NCI-H187 treated with DMSO at 0.1 percent for 48 hours (cell line): ENCODE data around the gene TBL3.
A peak's percentile ranks its signal among the peaks of the same experiment; 100 is the strongest.
"Not testable (repeated sequence)": the region's sequence is repeated elsewhere in the genome, so short reads cannot be mapped to it uniquely, and the experiment has no call there.

ENCODE experiments used
- DNase-seq: peaks from one replicate; lab custom pipeline; 2025; lab: John Stamatoyannopoulos, UW

TBL3 gene

DNA sequence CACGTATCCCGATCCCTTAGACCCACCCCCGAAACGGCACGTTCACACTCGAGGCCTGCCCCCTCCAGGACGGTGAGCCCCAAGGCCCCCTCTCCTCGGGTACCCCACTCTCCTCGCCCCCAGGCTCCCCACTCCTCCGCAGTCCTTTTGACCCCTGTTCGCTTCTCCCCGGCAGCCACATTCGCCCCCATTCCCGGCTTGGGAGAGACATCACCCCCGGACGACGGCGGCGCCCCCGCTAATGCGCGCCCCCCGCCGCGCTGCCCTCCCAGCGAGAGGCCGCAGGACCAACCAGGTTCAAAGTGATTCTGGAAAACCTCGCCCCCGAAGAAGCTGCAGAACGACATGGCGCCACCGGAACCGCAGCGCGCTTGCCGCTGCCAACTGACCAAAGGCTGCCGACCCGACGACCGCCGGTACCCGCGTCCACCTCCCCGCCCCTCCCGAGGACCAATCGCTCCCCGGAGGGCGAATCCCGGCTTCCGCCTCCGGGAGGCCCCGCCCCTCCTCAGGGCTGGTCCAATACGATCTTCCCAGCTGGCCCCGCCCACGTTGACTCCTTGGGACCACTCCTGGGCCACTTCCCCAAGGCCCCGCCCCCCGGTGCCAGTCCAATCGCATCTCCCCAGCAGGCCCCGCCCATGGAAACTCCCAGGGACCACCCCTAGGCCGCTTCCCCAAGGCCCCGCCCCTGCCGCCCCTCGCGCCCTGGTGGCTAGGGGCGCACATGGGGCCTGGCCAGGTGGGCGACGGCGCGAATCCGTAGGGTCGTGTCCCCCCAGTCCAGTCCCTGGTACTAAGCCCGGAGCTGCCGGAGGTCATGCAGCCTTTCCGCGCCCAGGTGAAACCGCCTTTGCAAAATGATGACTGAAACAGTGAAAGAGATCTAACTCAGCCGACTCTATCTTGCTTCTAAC, 28.8 kb upstream of the TBL3 start, which contains the start of gene MSRB1:
Gene MSRB1, minus strand, starts transcription at position 390 of the 917 bp plus-strand sequence. Its CDS starts 43 bp downstream, at position 347.
- DNase-seq, result peak; percentile 99

DNA sequence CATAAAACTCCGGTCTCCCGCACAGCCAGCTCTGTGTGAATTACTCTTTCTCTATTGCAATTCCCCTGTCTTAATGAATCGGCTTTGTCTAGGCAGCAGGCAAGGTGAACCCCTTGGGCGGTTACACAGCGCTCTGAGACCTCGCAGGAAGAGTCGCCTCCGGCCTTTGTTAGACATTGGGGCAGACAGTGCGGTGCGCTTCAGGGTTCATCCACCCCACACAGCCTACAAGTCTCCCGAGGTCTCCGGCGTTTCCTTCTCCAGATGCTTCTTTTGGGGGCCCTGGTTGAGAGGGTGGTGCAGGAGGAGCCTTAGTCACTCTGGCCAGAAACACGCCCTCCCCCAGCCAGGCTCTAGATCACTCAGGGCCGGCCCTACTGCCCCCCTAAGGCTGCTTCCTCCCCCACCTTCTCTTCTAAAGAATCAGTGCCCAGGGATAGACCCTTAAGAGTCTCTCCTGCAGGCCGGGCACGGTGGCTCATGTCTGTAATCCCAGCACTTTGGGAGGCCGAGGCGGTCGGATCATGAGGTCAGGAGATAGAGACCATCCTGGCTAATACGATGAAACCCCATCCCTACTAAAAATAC, 27.1 kb upstream of the TBL3 start:
- no peak for DNase-seq

DNA sequence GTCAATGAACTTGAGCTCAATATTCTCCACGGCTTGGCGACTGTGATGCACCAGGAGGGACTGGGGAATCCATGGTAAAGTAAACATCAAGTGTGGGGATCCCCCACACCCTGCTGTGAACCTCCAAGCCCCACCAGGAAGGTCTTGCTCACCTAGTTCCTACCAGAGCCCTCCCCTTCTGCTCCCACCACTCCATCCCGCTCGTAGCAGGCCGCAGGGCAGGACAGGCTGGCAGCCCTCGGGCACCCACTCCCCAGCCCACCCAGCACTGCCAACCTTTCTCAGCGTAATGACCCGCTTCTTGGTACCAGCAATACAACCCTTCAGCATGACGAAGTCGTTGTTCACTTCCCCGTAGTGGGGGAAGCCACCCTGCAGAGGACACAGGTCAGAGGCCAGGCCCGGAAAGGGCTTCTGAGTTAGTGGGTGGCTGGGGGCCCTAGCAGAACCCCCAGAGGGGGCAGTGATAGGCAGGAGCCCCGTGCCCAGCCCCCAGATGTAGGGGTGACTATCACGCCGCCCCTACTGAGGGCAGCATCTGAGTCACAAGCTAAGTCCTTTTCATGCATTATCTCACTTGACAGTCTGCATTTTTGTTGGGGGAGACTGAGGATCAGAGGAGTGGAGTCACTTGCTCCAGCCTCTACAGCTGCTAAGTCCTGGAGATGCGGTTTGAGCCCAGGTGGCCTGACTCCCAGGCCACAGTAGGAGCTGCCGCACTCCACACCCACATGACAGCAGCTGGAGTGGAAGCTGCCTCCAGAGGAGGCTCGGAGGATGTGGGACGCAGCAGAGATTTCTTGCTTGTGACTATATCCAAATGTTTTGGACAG, 26.1 kb upstream of the TBL3 start:
- no peak for DNase-seq

DNA sequence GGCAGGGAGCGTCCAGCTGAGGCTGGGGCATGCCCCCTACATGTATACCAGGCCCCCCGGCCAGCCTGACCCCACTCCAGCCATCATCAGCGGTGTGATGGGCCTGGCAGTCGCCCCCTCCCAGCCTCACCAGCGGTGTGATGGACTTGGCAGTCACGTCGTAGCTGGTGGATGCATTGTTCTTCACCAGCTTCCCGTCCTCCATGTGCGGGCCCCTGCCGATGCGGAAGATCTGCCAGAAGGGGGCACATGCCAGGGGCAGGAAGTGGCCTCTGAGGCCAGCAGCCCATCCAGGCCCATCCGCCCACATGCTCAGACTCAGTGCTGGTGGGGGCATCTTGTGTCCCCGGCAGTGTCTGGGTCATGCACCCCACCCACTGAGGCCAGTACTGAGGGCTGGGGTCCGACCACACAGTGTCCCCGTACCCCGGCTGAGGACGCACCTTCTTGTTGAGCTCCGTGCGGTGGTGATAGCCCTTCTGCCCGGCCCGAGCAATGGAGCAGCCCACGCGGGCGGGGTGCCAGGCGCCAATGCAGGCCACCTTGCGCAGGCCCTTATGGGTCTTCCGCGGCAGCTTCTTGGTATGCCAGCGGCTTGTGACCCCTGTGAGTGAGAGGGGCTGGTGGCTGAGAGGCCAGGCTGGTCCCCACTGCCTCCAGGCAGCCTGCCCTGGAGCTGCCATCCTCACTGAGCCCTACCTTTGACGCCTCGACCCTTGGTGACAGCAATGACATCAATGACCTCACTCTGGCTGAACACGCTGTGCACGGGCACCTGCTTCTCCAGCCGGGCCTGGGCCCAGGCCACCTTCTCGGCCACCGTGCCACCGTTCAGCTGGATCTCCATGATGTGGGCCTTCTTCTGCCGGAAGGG, 25.1 kb upstream of the TBL3 start:
- DNase-seq, result no peak

DNA sequence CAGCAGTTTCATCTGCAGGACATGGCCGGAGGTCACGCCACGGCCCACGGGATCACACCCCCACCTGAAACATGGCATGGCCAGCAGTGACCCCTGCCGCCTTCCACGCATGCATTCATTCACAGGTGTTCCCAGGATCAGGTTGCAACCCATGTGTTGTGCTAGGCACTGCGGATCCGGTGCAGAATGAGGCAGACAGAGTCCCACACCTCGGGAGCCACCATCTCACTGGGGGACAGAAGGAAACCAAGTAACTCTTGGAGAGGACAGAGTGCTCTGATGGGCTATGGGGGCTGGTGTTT, 24.5 kb upstream of the TBL3 start:
- DNase-seq, result no peak

DNA sequence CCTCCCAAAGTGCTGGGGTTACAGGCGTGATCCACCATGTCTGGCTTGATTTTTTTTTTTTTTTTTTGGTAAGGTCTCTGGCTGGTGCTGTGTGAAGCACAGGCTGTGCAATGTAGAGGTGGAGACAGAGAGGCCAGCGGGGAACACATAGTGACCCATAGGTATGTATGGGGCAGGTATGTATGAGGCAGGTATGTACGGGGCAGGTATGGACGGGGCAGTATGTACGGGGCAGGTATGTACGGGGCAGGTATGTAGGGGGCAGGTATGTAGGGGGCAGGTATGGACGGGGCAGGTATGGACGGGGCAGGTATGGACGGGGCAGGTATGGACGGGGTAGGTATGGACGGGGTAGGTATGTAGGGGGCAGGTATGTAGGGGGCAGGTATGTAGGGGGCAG, 22.3 kb upstream of the TBL3 start:
- no peak for DNase-seq

DNA sequence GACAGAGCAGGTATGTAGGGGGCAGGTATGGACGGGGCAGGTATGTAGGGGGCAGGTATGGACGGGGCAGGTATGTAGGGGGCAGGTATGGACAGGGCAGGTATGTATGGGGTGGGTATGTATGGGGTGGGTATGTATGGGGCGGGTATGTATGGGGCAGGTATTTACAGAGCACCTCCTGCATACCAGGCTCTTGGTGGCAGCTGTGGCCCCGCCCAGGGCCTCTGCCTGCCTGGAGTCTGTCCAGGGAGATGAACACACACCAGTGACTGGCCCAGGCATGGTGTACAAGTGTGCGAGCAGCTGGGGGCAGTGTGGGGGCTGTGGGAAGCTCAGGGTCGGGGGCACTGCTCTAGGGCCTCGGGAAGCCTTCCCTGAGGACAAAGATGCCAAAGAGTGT, 21.8 kb upstream of the TBL3 start:
- no peak for DNase-seq

DNA sequence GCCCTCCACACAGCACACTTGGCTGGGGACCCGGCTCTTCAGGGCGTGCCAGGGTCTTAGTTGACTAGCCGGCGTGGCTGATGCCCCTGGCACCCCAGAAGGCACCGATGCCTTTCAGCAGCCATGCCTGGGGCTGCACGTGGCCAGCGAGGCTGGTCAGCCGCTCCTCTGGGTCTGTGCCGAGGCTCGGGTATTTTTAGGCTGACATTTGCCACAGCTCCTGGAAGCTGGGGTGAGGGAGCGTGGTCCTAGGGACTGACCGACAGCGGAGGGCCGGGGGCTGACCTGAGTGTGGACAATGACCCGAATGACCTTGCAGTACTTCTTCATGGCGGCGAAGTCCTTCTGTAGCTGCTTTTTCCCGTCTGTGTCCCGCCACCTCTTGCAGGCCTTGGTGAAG, 21.3 kb upstream of the TBL3 start:
- no peak for DNase-seq

DNA sequence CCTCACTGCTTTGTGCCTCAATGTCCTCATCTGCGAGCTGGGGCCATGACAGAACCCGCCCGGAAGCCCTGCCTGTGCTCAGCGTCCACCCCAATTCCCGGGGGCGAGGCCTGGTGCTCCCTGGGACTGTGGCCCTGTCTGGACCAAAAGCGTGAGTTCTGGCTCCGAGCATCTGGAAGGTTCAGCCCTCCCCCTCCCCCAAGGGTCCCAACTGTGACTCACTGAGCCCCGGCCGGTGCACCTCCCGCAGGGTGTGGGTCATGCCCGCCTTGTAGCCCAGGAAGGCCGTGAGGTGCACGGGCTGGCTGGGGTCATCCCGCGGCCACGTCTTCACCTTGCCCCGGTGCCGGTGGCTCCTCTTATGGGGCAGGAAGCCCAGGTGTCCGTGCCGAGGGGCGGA, 18.1 kb upstream of the TBL3 start:
- DNase-seq, result no peak

DNA sequence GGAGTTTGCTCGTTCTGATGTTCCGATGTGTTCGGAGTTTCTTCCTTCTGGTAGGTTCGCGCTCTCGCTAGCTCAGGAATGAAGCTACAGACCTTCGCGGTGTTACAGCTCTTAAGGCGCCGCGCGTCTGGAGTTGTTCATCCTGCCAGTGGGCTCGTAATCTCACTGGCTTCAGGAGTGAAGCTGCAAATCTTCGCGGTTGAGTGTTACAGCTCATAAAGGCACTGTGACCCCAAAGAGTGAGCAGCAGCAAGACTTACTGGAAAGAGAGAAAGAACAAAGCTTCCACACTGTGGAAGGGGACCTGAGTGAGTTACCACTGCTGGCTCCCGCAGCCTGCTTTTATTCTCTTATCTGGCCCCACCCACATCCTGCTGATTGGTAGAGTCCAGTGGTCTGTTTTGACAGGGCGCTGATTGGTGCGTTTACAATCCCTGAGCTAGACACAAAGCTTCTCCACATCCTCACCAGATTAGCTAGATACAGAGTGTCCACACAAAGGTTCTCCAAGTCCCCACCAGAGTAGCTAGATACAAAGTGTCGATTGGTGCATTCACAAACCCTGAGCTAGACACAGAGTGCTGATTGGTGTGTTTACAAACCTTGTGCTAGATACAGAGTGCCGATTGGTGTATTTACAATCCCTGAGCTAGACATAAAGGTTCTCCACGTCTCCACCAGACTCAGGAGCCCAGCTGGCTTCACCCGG, 14.3 kb upstream of the TBL3 start:
- not testable (repeated sequence) for DNase-seq

DNA sequence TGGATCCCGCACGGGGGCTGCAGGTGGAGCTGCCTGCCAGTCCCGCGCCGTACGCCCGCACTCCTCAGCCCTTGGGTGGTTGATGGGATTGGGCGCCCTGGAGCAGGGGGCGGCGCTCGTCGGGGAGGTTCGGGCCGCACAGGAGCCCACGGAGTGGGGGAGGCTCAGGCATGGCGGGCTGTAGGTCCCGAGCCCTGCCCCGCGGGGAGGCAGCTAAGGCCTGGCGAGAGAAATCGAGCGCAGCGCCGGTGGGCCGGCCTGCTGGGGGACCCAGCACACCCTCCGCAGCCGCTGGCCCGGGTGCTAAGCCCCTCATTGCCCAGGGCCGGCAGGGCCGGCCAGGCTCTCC, 13.7 kb upstream of the TBL3 start:
- DNase-seq, result not testable (repeated sequence)

DNA sequence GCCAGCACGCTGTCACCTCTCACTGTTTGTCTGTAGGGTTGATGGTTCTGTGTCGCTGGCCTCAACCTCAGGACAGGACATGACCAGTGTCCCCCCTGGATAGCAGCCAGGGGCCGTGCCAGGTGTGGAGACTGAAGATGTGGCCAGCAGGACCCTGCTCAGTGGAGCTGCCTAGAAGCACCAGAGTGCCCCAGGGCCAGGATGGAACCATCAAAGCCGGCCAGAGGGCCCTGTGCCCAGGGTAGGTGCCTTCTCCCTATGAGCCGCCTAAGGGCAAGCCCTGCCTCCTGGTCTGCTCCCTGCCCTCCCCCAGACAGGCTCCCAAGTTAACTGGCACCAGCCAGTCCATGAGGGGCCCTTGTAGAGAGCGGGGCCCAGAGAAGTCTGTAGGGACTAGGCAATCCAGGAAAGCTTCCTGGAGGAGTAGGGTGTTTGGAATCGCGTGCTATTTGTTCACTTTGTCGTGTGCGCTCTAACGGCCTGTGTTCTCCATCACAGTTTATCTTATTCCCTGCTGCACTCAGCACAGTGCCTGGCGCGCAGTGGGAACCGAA, 13.1 kb upstream of the TBL3 start:
- DNase-seq, result no peak

DNA sequence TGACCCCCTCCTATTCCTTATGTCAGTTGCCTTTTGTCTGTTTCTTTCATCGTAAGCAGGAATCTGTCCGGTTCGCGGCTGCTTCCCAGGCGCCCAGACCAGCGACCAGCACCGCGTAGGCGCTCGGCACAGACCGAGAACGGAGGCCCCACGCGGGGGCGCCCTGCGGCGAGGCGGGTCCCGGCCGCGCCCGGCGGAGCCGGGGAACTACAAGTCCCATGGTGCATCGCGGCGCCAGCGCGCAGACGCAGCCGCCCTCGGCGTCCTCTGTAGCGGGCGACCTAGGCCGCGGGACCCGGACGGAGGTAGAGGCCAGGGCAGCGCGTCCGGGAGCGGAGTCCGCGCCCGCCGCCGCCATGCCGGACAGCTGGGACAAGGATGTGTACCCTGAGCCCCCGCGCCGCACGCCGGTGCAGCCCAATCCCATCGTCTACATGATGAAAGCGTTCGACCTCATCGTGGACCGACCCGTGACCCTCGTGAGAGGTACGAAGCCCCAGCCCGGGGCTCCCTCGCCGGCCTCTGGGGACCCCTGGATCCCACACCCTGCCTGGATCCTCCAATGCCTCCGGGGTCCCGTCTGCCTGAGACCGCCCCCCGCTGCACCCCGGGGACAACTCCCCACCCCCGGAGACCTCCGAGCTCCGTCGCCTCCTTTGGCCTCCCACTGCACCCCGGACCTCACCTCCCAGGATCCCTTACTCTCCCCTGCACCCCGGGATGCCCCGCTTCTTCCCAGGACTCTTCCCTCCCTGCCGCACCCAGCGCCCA, 12.4 kb upstream of the TBL3 start, which contains the start of gene NDUFB10:
Gene NDUFB10, plus strand, starts transcription at position 270 of the 771 bp plus-strand sequence. Its CDS starts 87 bp downstream, at position 357.
- peak; percentile 37 for DNase-seq

DNA sequence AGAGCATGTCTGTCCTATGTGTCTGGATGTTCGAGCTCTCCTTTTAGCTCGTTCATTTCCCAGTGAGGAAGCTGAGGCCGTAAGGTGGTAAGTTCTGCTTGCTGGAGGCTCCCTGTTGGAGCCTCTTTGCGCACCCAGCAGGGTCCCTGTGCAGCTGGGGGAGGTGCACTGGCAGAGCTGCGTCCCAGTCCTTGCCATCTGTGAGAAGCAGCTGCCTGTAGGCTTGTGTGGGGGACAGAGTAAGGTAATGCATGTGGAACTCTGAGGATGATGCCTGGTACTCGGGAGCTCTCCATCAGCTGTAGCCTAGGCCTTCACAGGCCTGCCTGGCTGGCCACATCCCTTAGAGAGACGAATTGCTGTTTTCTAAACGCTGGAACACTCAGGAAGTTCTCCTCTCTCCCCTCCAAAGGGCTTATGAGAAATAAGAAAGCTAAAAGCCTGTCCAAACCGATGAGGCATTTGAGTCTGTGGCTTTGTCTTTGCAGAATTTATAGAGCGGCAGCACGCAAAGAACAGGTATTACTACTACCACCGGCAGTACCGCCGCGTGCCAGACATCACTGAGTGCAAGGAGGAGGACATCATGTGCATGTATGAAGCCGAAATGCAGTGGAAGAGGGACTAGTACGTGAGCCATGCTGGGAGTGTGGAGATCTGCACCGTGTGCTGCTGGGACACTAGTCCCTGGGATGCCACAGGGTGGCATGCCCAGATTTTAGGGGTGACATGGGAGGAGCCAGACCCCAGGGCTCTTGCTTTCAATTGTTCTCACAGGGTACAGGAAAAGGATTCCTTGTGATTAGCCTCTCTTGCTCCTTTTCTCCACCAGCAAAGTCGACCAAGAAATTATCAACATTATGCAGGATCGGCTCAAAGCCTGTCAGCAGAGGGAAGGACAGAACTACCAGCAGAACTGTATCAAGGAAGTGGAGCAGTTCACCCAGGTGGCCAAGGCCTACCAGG, 10.9 kb upstream of the TBL3 start:
- no peak for DNase-seq

DNA sequence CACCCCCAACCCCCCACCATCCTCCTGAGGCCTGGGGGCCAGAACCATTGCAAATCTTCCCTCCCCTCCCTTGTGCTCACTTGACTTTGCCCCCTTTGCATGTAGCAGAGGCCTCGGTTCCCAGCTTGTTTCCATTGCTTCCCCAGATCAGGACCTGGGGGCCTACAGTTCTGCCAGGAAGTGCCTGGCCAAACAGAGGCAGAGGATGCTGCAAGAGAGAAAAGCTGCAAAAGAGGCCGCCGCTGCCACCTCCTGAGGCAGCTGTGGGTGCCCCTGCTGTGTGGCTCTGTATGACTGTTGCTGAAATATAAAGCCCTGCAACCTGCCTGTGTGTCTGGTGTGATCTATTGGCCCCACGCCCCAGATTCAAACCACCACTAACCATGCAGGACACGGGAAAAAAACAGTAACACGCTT, 10.2 kb upstream of the TBL3 start:
- DNase-seq, result no peak

DNA sequence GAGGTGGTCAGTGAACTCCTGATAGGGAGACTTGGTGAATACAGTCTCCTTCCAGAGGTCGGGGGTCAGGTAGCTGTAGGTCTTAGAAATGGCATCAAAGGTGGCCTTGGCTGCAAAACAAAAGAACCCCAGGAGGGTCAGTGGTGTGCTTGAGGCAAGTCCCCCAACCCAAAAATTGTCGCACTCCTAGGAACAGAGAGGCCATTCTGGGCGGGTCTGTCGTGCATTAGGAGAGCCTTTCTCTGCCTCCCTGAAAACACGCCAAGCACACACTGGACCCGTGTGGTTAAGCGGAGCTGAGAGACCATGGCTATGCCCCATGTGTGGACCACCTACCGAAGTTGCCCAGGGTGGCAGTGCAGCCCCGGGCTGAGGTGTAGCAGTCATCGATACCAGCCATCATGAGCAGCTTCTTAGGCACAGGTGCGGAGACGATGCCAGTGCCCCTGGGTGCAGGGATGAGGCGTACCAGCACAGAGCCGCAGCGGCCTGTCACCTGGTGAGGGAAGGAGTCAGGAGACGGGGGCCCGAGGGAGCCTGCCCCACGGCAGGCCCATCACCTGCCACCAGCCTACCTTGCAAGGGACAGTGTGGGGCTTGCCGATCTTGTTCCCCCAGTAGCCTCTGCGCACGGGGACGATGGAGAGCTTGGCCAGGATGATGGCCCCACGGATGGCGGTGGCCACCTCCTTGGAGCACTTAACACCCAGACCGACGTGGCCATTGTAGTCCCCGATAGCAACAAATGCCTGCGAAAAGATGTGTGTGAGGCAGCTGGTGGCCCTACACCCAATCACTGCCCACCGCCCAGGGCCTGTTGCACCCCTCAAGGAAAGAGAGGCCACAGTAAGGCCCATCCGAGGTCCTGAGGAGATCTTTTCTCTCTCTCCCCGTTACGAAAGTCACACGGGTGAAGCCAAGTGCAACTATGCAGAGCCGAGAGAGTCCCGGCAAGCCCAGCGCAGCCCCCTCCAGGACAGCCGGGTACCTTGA, 9.4 kb upstream of the TBL3 start:
- not testable (repeated sequence) for DNase-seq

DNA sequence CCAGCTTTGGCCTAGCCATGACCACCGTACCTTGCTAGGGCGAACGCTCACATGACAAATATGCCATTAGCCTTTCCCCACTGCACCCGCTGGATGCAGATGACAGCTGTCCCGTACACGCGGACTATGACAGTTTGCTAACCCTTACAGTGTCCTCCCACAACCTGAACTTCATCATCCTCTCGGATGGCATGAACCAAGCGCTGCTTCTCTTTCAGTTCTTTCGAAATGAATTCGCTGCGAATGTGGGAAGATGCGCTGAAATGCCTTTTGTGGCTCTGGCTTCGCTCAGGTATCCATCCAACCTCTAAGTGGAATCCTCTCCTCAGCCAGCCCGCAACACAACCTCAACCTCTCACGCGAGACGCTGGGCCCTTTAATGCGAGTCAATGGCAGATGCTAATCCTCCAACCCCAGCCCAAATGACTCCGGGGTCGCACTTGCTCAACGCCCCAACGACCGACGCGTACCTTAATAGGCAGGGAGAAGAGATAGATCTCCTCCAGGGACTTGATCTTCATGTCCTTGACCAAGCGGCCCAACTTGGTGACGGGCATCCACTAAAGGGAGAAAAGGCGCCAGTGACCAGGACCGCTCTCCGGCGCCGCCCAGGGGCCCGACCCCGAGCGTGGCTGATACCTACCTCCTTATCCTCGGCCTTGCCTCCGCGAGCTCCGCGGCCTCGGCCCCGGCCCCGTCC, 7.9 kb upstream of the TBL3 start:
- no peak for DNase-seq
